HG02943 (cell line): ENCODE data around the gene MTAP.

Source experiments
- ATAC-seq: cut with Tn5 transposase; IDR thresholded peaks from one replicate; pipeline ENCODE4 v1.9.1; 2021; ENCODE audit warnings: mild to moderate bottlenecking, low read depth, moderate library complexity; ENCODE audit not compliant: unreplicated experiment

The MTAP gene

DNA sequence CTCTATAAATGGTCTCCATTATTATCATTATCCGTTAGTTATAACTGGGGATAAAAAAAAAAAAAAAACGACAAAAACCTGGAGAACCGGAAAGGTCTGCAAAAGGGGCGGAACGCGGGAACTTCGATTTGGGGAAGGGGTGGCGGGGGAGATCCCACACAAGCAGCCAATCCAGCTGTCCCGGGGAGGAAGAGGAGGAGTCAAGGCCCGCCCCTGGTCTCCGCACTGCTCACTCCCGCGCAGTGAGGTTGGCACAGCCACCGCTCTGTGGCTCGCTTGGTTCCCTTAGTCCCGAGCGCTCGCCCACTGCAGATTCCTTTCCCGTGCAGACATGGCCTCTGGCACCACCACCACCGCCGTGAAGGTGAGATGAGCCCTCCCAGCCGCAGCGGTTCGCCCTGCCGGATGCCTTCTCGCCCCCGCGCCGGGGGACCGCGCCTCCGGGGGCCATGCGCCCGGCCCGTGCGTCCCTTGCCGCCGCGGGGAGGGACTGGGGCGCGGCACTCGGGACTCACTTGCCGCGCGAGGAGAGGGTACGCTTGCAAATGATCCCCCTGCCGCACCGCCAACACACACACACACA lies at the start of gene MTAP:
Gene MTAP (plus strand): TSS at position 219 of the 583 bp plus-strand sequence. CDS start 113 bp downstream, at position 332.
- peak; percentile 86 for ATAC-seq

- no peak for ATAC-seq
These were observed 48.9 kb upstream of the MTAP start for GRCh38 chr9:21753523-21753922.

DNA sequence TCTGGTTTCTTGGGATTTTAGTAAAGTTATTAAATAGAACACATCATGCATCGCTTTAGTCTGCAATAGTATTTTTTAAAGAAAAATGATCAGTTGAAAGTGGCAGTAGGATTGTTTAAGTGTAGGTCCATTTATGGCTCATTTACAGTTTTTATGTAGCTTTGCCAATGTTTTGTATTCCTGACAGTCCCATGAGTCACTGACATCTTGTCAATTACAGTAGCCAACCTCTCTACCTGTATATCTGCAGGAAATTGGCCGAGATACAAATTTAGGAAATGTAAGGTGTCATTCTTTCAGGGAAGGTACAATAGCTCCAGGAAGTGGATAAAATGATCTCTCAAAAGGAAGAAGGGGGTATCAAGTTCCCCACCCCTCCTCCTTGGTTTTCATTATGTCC lies 47.7 kb upstream of the MTAP start:
- ATAC-seq, result no peak

GRCh38 chr9:21758540-21758939 lies 43.9 kb upstream of the MTAP start:
- no peak for ATAC-seq

- ATAC-seq, result no peak
These were observed 41.0 kb upstream of the MTAP start for GRCh38 chr9:21761309-21761901.

DNA sequence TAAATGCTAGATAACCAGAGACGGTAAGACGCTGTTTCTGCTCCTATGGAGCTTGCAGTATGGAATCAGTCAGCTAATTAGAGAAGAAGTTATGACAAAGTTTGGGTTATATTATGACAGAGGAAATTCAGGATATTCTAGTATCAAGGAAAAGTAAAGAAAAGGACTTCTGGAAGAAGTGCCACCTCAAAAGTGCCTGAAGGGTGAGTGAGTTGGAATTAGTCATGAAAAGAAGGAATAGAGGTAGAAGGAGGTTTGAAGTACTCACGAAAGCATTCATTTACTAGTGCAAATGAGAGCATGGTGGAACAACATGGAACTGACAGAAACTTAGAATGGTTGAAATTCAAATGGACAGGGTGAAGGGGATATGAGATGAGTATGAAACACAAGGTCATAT lies 40.4 kb upstream of the MTAP start:
- no peak for ATAC-seq

GRCh38 chr9:21764846-21765245 lies 37.6 kb upstream of the MTAP start:
- no peak for ATAC-seq

DNA sequence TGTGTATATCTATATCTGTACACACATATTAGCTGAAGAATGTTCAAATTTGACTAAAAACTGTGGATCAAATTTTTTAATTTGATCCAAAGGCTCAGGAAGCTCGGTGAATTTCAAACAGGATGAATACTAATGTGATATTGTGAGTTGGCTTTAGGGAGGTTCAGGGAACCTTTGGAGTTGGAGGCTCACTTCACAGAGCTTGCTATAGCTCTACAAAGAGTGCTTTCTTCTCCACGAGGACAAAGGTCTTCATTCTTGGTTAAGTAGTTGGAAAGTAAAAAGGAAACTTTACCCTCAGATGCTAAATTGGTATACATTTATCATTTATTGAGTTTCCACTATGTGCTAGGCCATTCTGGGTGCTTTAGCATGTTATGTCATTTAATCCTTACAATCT lies 36.3 kb upstream of the MTAP start:
- ATAC-seq, result no peak

DNA sequence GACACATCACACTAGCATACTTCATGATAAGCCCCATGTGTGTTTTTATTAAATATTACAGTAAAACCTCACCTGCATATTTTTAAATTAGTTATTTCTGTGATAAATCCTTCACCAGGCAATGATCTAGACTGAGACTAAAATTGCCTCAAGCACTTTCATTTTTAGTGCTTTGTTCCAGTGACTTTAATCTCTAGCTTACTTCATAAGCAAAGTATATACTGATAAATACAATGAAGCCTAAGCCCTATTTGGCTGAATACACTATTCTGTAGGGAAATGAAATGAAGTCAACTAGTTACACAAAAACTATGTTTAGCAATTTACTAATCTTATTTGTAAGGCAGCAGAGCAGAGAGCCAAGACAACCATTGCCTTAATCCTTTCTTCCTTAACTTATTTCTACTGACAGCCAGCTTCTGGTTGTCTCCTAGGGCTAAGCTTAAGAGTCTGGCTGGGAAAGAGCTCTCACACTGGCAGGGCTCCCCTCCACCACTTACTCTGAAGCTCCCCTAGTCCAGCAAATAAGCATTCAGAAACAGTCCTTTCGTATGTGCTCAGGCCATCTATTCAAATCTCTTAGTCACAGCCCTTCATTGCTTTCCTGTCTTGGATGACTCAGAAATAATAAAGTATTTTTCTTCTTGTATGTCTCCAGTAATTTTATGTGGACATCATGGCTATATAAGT lies 31.4 kb upstream of the MTAP start:
- no peak for ATAC-seq

DNA sequence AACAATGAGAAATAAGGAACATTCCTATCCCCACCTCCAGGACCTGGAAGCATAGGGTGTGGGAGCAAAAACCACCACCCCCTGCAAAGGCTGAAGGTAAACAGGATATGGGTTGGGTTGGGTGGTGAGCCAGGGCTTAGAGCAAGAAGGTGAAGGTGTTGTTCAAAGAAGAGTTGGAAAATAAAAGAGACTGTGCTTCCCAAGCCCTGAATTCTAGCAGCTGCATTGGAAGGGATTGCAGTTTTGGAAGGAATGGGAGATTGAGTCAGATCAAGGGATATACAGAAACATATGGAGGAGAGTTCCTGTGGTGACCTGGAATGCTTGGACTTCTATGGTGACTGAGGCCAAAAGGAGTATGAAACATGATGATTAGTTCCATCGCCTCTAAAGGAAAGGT lies 24.7 kb upstream of the MTAP start:
- ATAC-seq, result no peak

DNA sequence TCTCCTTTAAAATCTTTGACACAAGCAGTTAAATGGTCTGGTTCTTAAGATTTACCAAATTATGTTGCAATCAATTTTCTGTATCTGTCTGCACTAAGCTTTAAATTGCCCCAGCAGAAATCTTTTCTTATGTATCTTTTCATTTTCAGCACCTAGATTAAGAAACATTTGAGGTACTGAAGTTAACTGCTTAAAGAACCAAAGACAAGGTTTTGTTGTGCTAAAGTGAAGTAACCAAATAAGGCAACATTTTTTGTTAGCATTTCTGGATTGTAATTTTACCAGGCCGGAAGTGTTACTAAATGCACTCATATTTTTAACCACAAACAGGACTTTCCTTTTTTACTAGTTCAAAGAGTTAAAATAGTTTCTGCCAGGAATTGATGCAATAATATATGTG lies 24.1 kb upstream of the MTAP start:
- ATAC-seq, result no peak

DNA sequence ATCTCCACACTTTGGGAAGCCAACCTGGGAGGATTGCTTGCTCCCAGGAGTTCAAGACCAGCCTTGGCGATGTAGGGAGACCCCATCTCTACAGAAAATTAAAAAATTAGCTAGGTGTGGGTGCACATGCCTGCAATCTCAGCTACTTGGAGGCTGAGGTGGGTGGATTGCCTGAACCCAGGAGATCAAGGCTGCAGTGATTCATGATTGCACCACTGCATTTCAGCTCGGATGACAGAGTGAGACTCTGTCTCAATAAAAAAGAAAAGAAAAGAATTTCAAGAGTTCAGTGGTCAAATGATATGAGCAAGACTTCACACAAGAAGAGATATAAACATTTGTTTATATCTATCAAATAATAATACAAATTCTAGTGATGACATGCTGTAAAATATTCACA lies 23.0 kb upstream of the MTAP start:
- no peak for ATAC-seq

- no peak for ATAC-seq
These were observed 20.8 kb upstream of the MTAP start for GRCh38 chr9:21781656-21782055.

GRCh38 chr9:21782205-21782604 lies 20.2 kb upstream of the MTAP start:
- ATAC-seq, result no peak

DNA sequence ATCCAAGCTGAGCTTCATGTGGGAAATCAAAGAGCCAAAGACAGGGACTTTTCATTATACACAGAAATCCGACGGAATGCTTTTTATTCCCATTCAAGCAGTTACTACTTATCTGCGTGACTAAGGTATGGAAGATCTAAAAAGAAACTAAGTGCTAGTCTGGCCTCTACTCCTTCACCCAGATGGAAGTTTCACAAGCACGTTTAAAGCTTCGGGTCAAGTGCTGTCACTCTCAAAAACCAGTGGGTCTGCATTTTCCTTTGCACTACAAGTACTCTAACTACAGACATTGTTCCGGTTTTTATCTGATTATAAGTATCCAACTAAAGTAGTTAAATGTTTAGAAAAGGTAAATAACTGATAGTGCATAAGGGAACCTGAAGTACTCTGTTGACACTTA lies 13.7 kb upstream of the MTAP start:
- no peak for ATAC-seq

- peak; percentile 98 for ATAC-seq
These were observed 12.8 kb upstream of the MTAP start for GRCh38 chr9:21789541-21790037.

GRCh38 chr9:21795483-21795882 lies 7.0 kb upstream of the MTAP start:
- no peak for ATAC-seq

DNA sequence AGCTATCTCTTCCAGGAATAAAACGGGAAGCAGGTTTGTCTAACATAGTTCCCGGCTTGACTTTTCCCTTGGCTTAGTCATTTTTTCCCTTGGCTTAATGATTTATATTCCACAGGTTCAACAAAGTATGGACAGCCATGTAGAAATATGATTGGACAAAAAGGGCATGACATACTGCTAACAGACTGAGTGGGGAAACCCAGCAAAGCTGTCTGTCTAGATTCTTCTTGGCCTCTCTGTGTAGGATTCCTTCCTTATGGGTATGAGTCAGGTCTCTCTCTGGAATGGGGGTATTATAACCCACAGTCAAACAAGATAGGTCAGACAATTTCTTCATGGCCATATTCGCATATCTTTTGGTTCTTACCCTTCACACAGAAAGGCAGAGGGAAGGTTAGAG lies 5.7 kb upstream of the MTAP start:
- no peak for ATAC-seq

DNA sequence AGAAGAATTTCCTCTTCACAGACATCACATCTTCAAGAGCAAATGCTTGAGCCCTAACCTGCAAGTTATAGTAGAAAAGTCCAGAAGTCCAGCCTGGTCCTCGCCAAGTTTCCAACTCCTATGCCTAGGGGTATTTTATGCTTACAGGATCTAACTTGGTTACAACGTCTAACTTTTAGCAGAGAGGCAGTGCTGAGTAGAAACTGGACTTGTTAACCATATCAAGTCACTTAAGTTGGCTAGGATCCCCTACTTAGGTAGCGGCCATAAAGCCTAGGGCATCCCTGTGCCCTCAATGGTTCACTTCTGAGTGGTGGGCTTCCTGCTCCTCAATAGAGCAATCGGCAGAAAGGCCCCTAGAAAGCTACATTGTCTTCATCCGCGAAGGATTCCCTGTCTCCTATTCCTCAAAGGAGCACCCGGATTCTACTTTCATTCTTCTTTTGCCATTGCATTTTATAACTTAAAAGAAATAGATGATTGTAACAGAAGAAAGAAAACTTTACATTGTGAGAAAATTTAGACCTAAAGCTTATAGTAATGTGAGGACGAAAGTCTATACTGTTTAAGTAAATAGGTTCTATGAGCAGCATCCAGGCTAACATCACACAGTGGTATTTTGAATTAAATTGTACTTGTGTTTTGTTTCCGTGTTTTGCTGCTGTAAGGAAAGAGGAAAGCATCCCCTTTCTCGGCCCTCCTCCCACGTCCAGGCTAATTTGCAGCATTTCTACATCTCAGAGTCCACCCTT lies 1.3 kb upstream of the MTAP start:
- no peak for ATAC-seq

- peak; percentile 25 for ATAC-seq
These were observed 586 bp upstream of the MTAP start for GRCh38 chr9:21801683-21802417.

GRCh38 chr9:21803649-21804048 lies 1.2 kb downstream of the MTAP start:
- ATAC-seq, result no peak
